Measurements from ENCODE around the gene PDE4D. TPM values are rescaled to one million over a fixed set of nuclear protein-coding genes. Genes with fewer than 3 reads are reported as not detected.

The PDE4D gene
- total and polyA plus RNA-seq, 10 of the 15 experiments (the other 5 are each of a cell fraction or from before 2014, with no cell fraction given) = 0.87 to 4.1 (median 2.2) TPM

- CTCF ChIA-PET = no interaction called here
- Histone ChIP-seq H2AFZ (ENCODE audit: control insufficient read depth, low read depth, low read length) (no peak overlapping the region), H4K20me1 (ENCODE audit: control insufficient read depth, insufficient read depth) (no peaks in the 10 kb centered on the region), H3K9me3 (replicated peaks; ENCODE audit: control insufficient read depth, insufficient read depth, low read length) (peaks cover 2% of the 10 kb centered on the region; the same call in 1 of the 3 replicates), H3K4me3 (no peak overlapping the region), H3K4me1 (ENCODE audit: control insufficient read depth, insufficient read depth, low read length) (no peaks in the 10 kb centered on the region), H3K27ac (ENCODE audit: control insufficient read depth, insufficient read depth) (no peak overlapping the region), H3K79me2 (ENCODE audit: control insufficient read depth, insufficient read depth, low read length) (no peaks in the 10 kb centered on the region), H3K27me3 (replicated peaks in 1 of 2; ENCODE audit: control insufficient read depth in 2 of 2, insufficient read depth in 2 of 2, low read length in 1 of 2) (no peaks in the 10 kb centered on the region; a peak in 1 of 4 replicates), H3K9ac (ENCODE audit: control insufficient read depth, insufficient read depth, low read length) (no peak overlapping the region), H3K36me3 (ENCODE audit: control insufficient read depth in 2 of 2, insufficient read depth in 2 of 2, low read length in 1 of 2) (no peaks in the 10 kb centered on the region), H3K4me2 (ENCODE audit: control insufficient read depth, insufficient read depth) (no peak overlapping the region)
- RAD21 ChIA-PET (ENCODE audit: unreplicated experiment) = interaction anchor here (1.3 kb wide), 1 partner anchor 16 kb away, joined by 5 read pairs; no protein-coding TSS in a partner anchor
- WGBS (ENCODE audit: insufficient coverage, insufficient replicate concordance, low lambda C conversion rate, missing lambda C conversion rate) = 48% methylated on average over 3 of the region's 3 CpGs
- TF ChIP-seq BRCA1 (IDR thresholded peaks at IDR 0.05; ENCODE audit: low read depth, low read length) = no peak
- no peak for TF ChIP-seq ATF7 (IDR thresholded peaks at IDR 0.05; ENCODE audit: low read depth)
- TF ChIP-seq CTCF (IDR thresholded peaks at IDR 0.05 in 2 of 3, conservative IDR thresholded peaks at IDR 0.05 in 1 of 3; ENCODE audit: control insufficient read depth in 2 of 3, extremely low read depth in 1 of 3, insufficient read depth in 1 of 3, low read depth in 3 of 3, low read length in 3 of 3) = no peak
- FAIRE-seq (no peak), DNase-seq (ENCODE audit: low read depth, low spot score) (no peak), ATAC-seq (no peak)
- no TSS peak for BruUV-seq (replicated peaks)
- POLR2A ChIA-PET = no interaction called here
- intact Hi-C loops (cut with micrococcal nuclease; ENCODE audit: unreplicated experiment) (no loop called here), in situ Hi-C loops (cut with MboI) (loop anchor here (25.0 kb wide), 1 partner anchor 140 kb away; no protein-coding TSS in a partner anchor)
- SMC1A ChIA-PET (ENCODE audit: uncharacterized antibody, unreplicated experiment) = interaction anchor here (1.6 kb wide), 1 partner anchor 16 kb away, joined by 3 read pairs; no protein-coding TSS in a partner anchor
Measured at GRCh38 chr5:59522201-59522831, 371.2 kb downstream of the PDE4D start.

- no peak overlapping the region for H3K9ac ChIP-seq (ENCODE audit: control insufficient read depth, insufficient read depth, low read length)
- H3K27me3 ChIP-seq (replicated peaks in 1 of 2; ENCODE audit: control insufficient read depth in 2 of 2, insufficient read depth in 2 of 2, low read length in 1 of 2) = no peaks in the 10 kb centered on the region; a peak in 1 of 4 replicates
- intact Hi-C loops (cut with micrococcal nuclease; ENCODE audit: unreplicated experiment) (no loop called here), in situ Hi-C loops (cut with MboI) (loop anchor here (25.0 kb wide), 1 partner anchor 141 kb away; no protein-coding TSS in a partner anchor)
- CTCF ChIA-PET = no interaction called here
- POLR2A ChIA-PET = no interaction called here
- ATAC-seq = no peak
- RAD21 ChIA-PET (ENCODE audit: unreplicated experiment) = no interaction called here
- BruUV-seq (replicated peaks) = no TSS peak
- SMC1A ChIA-PET (ENCODE audit: uncharacterized antibody, unreplicated experiment) = no interaction called here
- H3K9me3 ChIP-seq (replicated peaks; ENCODE audit: control insufficient read depth, insufficient read depth, low read length) = peaks cover 2% of the 10 kb centered on the region; the same call in 1 of the 3 replicates
- no peaks in the 10 kb centered on the region for H3K79me2 ChIP-seq (ENCODE audit: control insufficient read depth, insufficient read depth, low read length)
- H3K4me2 ChIP-seq (ENCODE audit: control insufficient read depth, insufficient read depth) = no peak overlapping the region
- no peaks in the 10 kb centered on the region for H3K4me1 ChIP-seq (ENCODE audit: control insufficient read depth, insufficient read depth, low read length)
- H4K20me1 ChIP-seq (ENCODE audit: control insufficient read depth, insufficient read depth) = no peaks in the 10 kb centered on the region
- no peak for DNase-seq (ENCODE audit: low read depth, low spot score)
- no peak overlapping the region for H3K27ac ChIP-seq (ENCODE audit: control insufficient read depth, insufficient read depth)
- H3K36me3 ChIP-seq (ENCODE audit: control insufficient read depth in 2 of 2, insufficient read depth in 2 of 2, low read length in 1 of 2) = no peaks in the 10 kb centered on the region
- H3K4me3 ChIP-seq = no peak overlapping the region
- no peak overlapping the region for H2AFZ ChIP-seq (ENCODE audit: control insufficient read depth, low read depth, low read length)
- no peak for FAIRE-seq
- TF ChIP-seq CBFB (IDR thresholded peaks at IDR 0.05; ENCODE audit: low read depth) = no peak
- no peak for TF ChIP-seq ZNF384 (IDR thresholded peaks at IDR 0.05; ENCODE audit: borderline replicate concordance, low read depth, low read length)
- TF ChIP-seq, protein P1, sequence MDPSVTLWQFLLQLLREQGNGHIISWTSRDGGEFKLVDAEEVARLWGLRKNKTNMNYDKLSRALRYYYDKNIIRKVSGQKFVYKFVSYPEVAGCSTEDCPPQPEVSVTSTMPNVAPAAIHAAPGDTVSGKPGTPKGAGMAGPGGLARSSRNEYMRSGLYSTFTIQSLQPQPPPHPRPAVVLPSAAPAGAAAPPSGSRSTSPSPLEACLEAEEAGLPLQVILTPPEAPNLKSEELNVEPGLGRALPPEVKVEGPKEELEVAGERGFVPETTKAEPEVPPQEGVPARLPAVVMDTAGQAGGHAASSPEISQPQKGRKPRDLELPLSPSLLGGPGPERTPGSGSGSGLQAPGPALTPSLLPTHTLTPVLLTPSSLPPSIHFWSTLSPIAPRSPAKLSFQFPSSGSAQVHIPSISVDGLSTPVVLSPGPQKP (IDR thresholded peaks at IDR 0.05; ENCODE audit: low read depth, low read length) = no peak
- TF ChIP-seq, protein P2, sequence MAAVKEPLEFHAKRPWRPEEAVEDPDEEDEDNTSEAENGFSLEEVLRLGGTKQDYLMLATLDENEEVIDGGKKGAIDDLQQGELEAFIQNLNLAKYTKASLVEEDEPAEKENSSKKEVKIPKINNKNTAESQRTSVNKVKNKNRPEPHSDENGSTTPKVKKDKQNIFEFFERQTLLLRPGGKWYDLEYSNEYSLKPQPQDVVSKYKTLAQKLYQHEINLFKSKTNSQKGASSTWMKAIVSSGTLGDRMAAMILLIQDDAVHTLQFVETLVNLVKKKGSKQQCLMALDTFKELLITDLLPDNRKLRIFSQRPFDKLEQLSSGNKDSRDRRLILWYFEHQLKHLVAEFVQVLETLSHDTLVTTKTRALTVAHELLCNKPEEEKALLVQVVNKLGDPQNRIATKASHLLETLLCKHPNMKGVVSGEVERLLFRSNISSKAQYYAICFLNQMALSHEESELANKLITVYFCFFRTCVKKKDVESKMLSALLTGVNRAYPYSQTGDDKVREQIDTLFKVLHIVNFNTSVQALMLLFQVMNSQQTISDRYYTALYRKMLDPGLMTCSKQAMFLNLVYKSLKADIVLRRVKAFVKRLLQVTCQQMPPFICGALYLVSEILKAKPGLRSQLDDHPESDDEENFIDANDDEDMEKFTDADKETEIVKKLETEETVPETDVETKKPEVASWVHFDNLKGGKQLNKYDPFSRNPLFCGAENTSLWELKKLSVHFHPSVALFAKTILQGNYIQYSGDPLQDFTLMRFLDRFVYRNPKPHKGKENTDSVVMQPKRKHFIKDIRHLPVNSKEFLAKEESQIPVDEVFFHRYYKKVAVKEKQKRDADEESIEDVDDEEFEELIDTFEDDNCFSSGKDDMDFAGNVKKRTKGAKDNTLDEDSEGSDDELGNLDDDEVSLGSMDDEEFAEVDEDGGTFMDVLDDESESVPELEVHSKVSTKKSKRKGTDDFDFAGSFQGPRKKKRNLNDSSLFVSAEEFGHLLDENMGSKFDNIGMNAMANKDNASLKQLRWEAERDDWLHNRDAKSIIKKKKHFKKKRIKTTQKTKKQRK (IDR thresholded peaks at IDR 0.05; ENCODE audit: low read depth, low read length) = no peak
- no peak for TF ChIP-seq WRNIP1 (IDR thresholded peaks at IDR 0.05; ENCODE audit: borderline replicate concordance, low read depth, low read length)
- no peak for TF ChIP-seq TCF7 (IDR thresholded peaks at IDR 0.05; ENCODE audit: borderline replicate concordance)
- TF ChIP-seq LARP7 (IDR thresholded peaks at IDR 0.05) = no peak
- TF ChIP-seq MYB (IDR thresholded peaks at IDR 0.05; ENCODE audit: borderline replicate concordance, low read depth, low read length) = no peak
Measured at GRCh38 chr5:59521476-59521875, 372.1 kb downstream of the PDE4D start.

Measured in GM12878 (cell line).